Omental fat pad (tissue), 4 donors: Measurements from ENCODE around the gene TCF7L2. TPM values are rescaled to one million over a fixed set of nuclear protein-coding genes. Genes with fewer than 3 reads are reported as not detected.

Source experiments
- ATAC-seq: fragments of 150-250 bp; one replicate; pipeline ENCODE4 v1.9.1; 2016; ENCODE audit warnings: mild to moderate bottlenecking, moderate library complexity; ENCODE audit not compliant: low FRiP score
- DNase-seq: peaks from one replicate; pipeline ENCODE4 v3.0.0-alpha.2; 2019; ENCODE audit warnings: low spot score
- total RNA-seq, 4 donors: library from RNA; depleted of rRNA; stranded (reverse); fragments of >200 nt; gene quantifications; one replicate each; pipeline ENCODE4 v1.1.0, GENCODE V29; 2016
- TF ChIP-seq, protein P1 (sequence below), 3 donors: fragments of 450-650 bp; IDR thresholded peaks; one replicate each; pipeline ENCODE4 v1.5.1; 2016 to 2017; ENCODE audit warnings: antibody characterized with exemption in 3 of 3, mild to moderate bottlenecking in 3 of 3, moderate library complexity in 2 of 3

The TCF7L2 gene
- total RNA-seq, 4 donors from 2014 or later: 22.5 to 30.6 (median 28.5) TPM

DNA sequence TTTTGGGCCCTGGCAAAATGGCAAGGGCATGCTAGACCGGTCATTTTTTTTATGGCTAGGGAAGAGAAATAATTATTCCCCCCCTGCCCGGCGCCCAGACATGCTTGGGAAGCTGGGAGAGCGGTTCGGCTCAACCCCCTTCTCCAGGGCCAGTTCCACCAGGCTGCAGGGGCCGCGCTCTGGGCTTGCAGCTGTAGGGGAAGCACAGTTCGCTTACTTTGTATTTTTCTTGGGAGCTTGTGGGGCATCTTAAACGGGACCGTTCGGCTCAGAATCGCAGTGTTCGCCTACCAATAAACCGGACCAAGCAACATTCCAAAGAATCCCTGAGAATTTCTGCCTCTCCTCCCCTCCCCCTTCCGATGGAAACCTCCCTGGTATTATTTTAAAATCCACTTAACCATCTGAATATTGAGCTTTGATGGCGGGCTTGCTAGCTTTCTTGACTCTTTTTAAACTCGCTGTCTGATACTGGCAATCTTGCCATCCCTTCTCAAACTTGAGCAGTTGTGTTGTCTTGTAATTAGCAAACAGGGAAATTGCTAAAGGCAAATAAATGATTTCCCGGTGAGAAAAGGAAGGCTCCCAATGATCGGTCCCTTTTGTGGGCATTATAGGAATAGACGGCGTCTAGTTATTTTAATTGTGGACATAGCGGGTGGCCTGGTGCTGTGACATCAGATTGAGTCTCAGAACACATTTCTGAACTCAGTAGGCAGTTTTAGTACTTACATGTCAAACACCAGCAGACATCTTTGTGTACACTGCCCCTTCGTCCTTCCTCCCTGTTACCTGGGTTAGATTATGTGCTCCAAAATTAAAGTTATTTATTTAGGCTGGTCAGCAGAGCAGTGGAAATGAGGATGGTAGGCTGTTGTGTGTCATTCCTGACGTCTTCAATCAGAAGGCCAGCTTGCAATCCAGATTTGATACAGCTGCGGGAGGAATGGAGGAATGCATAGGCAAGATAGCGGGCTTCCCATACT lies 3.4 kb downstream of the TCF7L2 start:
- TF ChIP-seq, protein P1, sequence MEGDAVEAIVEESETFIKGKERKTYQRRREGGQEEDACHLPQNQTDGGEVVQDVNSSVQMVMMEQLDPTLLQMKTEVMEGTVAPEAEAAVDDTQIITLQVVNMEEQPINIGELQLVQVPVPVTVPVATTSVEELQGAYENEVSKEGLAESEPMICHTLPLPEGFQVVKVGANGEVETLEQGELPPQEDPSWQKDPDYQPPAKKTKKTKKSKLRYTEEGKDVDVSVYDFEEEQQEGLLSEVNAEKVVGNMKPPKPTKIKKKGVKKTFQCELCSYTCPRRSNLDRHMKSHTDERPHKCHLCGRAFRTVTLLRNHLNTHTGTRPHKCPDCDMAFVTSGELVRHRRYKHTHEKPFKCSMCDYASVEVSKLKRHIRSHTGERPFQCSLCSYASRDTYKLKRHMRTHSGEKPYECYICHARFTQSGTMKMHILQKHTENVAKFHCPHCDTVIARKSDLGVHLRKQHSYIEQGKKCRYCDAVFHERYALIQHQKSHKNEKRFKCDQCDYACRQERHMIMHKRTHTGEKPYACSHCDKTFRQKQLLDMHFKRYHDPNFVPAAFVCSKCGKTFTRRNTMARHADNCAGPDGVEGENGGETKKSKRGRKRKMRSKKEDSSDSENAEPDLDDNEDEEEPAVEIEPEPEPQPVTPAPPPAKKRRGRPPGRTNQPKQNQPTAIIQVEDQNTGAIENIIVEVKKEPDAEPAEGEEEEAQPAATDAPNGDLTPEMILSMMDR (IDR thresholded peaks at IDR 0.05): no peak
- DNase-seq (no peak), ATAC-seq (no peak)

DNA sequence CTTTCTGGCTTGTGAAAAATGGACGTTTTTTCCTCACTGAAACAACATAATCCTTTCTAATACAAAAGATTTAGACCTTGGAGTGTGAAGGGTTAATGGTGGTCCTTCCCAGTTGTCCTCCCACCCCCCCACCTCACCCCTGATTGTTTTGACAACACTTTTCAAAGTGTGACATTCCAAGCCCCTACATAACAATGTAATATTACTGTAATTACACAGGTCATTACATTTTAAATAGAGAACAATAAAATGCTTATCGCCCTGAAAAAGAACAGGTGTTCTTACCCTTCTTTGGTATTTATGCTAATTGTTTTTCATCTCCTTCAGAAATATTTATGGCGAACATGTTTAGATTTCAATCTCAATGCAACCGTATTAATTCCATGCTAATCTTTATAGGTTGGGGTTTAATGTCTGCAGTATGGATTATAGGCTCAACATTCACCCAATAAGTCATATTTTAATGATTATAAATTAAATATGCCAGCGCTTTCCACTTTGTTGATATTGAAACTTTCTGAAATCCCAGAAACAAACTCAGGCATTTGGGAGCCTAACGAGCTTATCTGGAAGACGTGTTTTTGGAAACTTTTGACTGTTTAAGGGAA lies 5.0 kb downstream of the TCF7L2 start:
- DNase-seq: no peak
- TF ChIP-seq, protein P1 (IDR thresholded peaks at IDR 0.05): no peak
- no peak for ATAC-seq

DNA sequence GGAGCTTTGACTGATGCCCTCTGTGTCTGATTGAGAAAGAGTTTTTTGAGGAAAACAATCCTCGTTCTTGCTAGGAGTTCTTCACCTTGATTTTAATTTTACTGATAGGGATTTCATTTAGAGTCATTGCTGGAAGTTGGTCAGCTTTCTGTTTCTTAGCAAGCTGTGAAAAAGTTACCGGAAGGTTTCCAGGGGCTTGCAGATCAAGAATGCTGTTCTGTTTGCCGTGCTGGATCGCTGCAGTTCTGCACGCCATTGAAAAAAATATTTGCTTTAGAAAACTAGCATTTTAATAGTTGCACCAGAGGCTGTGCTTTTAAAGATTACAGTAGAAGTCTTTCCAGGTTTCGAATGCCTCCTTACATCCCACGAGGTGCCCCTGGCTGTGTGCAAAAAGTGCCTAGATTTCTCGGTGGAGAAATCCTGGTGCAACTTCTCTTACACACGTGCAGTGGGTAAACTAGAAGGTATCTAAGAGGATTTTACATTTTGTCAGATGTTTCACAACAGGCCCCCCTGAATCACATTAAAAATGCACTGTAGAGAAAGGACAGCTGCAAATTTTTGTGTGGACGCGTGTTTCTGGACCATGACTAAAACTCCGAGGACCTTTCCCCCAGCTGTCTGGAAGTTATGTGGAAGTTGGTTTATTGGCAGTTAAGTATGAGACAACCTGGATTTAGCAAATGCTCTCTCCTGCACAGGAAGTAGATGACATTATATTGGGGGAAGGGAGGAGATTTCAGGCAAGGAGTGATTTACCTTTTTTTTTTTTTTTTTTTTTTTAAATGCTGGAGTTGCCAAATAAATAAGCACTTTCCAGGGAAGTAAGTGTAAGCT lies 5.8 kb downstream of the TCF7L2 start:
- peak; percentile 54 for ATAC-seq
- TF ChIP-seq, protein P1 (IDR thresholded peaks at IDR 0.05): no peak

DNA sequence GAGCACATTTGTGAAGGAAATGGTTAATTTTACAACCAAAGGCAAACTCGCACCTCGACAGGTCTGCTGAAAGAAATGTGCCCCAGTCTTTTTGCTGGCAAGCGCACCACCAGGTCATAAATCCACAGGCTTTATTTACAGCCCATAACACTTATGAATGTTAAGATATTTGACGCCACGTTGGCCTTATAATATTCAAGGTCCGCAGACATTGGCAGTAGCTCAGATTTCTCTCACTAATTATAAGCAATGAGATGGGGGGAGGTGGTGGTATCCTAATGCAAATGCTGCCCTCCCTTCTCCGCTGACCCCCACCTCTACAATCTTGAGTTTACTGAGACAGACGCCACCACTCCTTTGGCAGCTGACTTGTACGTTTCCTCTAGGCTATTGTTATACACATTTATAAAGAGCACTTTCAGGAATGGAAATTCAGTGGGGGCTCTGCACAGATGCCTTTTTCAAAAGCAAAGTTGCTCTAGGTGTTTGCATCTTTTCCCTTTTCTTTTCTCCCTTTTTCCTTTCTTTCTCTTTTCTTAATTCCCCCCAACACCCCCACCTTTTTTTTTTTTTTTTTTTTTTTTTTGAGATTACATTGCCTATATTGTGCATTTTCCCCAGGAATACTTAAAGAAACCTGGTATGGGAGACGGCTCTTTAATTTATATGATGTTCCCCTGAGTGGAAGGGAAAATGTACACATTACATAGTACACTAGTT lies 6.7 kb downstream of the TCF7L2 start:
- DNase-seq (no peak), ATAC-seq (no peak)
- TF ChIP-seq, protein P1 (IDR thresholded peaks at IDR 0.05): no peak

More for the DNA sequence above, 5.8 kb downstream of the TCF7L2 start:
- DNase-seq: no peak

DNA sequence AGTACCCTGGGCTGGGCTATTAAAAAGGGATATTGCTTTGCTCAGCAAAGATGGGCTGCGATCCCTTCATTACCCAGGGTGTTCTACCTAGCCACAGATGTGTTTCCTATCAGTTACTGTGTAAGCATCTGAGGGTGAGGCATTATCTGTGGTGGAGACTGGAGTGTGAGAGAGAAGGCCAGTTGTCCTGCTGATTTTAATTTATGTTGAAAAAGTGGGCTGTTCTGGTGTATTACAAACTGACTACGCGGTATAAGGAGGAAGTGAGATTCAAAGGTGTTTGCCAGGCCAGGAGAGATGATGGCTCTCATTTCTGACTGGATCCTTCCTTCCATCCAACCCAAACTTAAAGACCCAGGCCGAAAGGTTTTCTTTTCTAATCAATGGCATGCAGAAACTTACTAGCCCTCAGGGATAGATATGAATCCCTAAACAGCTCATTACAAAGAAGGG lies 7.6 kb downstream of the TCF7L2 start:
- ATAC-seq (peak; percentile 11), DNase-seq (no peak)
- TF ChIP-seq, protein P1 (IDR thresholded peaks at IDR 0.05): no peak
